ENCODE measurements around the gene ICE2. TPM values are rescaled to one million over a fixed set of nuclear protein-coding genes. Genes with fewer than 3 reads are reported as not detected.

The ICE2 gene, protein sequence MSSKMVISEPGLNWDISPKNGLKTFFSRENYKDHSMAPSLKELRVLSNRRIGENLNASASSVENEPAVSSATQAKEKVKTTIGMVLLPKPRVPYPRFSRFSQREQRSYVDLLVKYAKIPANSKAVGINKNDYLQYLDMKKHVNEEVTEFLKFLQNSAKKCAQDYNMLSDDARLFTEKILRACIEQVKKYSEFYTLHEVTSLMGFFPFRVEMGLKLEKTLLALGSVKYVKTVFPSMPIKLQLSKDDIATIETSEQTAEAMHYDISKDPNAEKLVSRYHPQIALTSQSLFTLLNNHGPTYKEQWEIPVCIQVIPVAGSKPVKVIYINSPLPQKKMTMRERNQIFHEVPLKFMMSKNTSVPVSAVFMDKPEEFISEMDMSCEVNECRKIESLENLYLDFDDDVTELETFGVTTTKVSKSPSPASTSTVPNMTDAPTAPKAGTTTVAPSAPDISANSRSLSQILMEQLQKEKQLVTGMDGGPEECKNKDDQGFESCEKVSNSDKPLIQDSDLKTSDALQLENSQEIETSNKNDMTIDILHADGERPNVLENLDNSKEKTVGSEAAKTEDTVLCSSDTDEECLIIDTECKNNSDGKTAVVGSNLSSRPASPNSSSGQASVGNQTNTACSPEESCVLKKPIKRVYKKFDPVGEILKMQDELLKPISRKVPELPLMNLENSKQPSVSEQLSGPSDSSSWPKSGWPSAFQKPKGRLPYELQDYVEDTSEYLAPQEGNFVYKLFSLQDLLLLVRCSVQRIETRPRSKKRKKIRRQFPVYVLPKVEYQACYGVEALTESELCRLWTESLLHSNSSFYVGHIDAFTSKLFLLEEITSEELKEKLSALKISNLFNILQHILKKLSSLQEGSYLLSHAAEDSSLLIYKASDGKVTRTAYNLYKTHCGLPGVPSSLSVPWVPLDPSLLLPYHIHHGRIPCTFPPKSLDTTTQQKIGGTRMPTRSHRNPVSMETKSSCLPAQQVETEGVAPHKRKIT
- 14.5 and 26.2 TPM in 2 replicates for total RNA-seq (2014; rRNA removed; shearing (Covaris generic); ENCODE audit: low replicate concordance)

DNA sequence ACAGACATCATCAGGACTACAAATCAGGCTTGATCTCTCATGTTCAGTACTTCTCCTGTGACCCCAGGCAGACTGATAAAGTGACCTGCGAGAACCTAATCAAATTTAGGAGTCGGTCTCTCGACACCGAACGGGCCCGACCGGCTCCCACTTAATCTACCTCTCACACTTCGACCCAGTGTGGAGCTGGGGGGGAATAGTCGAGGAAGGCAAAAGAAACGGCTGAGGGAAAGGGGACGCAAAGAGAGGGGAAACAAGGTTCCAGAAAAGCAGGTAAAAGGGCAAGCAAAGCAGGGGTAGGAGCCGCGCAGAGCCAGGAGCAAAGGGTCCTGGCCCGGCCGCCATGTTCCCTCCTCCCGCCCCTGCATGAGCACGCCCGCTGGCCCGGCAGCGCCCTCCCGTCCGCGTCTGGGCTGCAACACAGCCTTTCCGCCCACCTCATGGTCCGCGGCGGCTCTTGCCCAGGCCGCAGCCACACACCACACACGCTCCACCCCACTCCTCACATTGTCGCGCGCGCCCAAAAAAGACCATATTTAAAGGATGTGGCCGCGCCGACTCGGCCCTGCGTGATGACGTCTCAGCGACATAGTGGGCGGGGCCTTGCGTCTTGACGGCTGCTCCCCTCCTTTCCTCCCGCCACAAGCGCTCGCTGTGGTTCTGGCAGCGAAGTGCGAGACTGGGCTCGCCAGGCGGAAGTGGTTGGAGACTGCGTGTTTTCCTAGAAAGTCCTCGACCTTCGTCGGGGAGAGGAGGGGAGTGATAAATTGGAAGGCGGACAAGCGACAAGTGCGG, at the start of gene ICE2:
Gene ICE2, minus strand, starts transcription at position 577 of the 795 bp plus-strand sequence. CDS start 1,165 bp downstream, outside the sequence.
- Histone ChIP-seq H3K36me3 (peaks cover 25% of the 10 kb centered on the region), H3K27me3 (no peaks in the 10 kb centered on the region), H3K4me3 (peak within 1 kb of the TSS; percentile 86), H3K9me3 (no peaks in the 10 kb centered on the region)
- peak; percentile 97 for DNase-seq

DNA sequence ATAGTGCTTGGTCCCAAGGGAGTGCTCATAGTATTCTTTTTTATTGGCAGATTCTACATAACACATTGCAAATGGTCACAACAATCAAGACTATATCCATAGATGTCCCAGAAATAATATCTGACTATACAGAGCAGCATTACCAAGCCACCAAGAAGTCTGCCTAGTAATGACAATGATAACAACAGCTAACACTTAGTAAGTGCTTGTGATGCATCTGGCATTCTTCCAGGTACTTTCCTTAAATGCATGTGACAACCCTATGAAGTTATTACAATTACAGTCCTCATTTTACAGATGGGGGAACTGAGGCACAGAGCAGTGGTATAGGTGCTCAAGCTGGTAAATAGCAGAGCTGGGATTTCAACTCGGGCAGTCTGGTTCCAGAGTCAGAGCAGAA, 49.6 kb upstream of the ICE2 start:
- H3K36me3 ChIP-seq: no peaks in the 10 kb centered on the region
- DNase-seq: no peak
- no peak overlapping the region for H3K4me3 ChIP-seq
- H3K27me3 ChIP-seq: no peaks in the 10 kb centered on the region
- no peaks in the 10 kb centered on the region for H3K9me3 ChIP-seq

DNA sequence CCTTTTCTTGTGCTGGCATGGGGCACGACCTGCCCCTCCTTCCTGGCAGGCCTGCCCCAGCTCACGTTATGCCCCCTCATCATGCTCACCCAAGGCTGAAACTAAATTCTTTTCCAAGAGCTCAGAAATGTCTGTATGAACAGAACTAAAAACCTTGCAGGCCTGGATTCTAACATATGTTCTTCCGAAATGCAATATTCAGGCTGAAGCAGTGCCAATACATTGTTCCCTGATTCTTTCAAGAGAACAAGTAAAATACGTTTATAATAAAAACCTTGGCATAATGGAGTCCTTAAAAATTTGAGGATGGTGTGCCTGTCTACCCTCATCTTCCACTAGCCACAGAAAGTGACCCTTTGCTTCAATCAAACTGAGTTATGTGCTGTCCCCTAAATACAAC, 48.5 kb upstream of the ICE2 start:
- Histone ChIP-seq H3K36me3 (no peaks in the 10 kb centered on the region), H3K4me3 (no peak overlapping the region), H3K9me3 (no peaks in the 10 kb centered on the region), H3K27me3 (no peaks in the 10 kb centered on the region)
- no peak for DNase-seq

DNA sequence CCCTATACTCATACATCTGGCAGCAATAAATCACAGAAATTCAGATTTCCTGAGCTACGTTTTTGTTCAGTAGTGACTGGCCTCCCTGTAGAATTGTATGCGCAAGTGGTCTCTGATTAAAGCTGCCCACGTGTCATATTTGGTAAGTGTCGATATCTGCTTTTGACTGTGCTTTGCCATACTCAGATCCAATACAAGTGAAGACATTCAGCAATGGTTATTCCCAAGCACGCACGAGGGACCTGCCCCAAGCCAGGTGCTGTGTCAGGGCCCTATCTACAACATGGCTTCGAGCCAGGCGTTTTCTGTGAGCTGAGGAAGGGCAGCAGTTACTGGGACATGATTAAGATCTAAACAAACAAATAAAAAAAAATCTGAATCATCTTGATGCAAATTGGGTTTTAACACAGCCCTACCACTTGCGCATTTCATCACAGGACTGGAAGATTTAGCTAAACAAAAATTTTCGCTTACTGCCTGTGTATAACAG, 47.2 kb upstream of the ICE2 start:
- no peaks in the 10 kb centered on the region for H3K27me3 ChIP-seq
- H3K36me3 ChIP-seq: no peaks in the 10 kb centered on the region
- no peaks in the 10 kb centered on the region for H3K9me3 ChIP-seq
- no peak overlapping the region for H3K4me3 ChIP-seq
- no peak for DNase-seq

DNA sequence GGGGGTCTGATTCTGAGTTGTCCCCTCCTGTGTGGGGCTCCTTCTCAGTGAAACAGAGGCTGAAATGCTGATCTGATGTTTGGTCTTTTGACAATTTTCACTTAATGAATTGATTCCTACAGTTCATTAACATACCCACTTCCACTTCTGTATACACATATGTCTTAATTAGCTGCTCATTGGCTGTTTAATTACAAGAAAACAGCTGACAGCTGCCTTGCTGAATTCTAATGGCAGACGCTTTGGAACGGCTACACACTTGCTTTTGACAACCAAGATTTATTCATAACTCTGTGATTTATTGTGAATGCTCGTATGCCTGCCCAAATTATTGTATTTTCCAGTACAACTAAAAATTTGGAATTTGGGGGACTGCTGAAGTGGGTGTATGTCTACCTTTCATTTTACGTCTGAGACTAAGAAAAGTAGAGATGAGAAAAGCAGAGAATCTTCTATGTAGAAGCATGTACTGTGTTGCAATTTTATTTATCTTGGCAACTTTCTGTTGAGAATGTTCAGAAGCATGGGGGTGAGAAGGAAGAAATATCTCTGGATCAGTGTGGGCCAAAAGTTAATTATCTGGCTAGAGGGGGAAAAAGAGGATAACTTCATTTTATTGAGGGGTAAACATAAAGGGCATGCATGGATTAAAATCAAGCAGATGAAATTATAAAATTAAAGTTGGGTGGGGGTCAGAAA, 46.5 kb upstream of the ICE2 start:
- Histone ChIP-seq H3K27me3 (no peaks in the 10 kb centered on the region), H3K36me3 (no peaks in the 10 kb centered on the region), H3K4me3 (no peak overlapping the region), H3K9me3 (no peaks in the 10 kb centered on the region)
- DNase-seq: no peak

DNA sequence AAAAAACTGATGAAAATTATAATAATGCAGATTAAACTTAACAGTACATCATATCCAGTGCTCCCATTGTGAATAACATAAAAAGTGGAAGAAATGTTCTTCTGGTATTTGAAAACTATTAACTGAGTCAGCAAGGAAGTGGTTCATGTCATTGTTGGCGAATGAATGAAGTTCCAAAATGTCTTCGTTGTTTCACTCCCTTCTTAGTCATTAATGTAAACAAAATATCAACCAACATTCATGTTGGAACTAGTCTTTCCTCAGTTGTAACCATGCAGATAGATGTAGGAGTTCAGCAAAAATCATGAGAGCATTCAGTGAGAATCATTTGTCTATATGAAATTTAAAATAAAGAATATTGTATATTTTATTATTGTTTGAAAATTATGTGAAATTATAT, 44.1 kb upstream of the ICE2 start:
- no peak for DNase-seq
- no peaks in the 10 kb centered on the region for H3K9me3 ChIP-seq
- H3K36me3 ChIP-seq: no peaks in the 10 kb centered on the region
- no peaks in the 10 kb centered on the region for H3K27me3 ChIP-seq
- H3K4me3 ChIP-seq: no peak overlapping the region

DNA sequence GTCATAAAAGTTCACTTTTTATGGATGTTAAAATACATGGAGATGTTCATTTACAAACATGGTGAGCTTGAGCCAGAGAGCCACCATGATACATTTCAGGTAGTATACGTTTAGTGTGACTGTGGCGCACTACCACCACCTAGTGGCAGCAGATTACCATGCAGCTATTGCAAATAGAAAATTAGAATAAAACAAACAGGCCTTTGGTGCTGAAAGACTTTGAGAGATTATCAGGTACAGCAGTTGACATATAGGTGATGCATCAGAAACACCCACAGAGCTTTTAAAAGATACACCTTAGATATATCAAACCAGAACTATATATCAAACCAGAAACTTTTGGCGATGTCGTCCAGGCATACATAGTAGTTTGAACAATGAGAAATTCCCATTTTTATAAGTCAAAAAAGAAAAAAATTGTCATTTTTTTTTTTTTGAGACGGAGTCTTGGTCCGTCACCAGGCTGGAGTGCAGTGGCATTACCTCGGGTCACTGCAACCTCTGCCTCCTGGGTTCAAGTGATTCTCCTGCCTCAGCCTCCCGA, 42.0 kb upstream of the ICE2 start:
- no peak overlapping the region for H3K4me3 ChIP-seq
- no peaks in the 10 kb centered on the region for H3K9me3 ChIP-seq
- DNase-seq: peak; percentile 42
- no peaks in the 10 kb centered on the region for H3K36me3 ChIP-seq
- no peaks in the 10 kb centered on the region for H3K27me3 ChIP-seq

DNA sequence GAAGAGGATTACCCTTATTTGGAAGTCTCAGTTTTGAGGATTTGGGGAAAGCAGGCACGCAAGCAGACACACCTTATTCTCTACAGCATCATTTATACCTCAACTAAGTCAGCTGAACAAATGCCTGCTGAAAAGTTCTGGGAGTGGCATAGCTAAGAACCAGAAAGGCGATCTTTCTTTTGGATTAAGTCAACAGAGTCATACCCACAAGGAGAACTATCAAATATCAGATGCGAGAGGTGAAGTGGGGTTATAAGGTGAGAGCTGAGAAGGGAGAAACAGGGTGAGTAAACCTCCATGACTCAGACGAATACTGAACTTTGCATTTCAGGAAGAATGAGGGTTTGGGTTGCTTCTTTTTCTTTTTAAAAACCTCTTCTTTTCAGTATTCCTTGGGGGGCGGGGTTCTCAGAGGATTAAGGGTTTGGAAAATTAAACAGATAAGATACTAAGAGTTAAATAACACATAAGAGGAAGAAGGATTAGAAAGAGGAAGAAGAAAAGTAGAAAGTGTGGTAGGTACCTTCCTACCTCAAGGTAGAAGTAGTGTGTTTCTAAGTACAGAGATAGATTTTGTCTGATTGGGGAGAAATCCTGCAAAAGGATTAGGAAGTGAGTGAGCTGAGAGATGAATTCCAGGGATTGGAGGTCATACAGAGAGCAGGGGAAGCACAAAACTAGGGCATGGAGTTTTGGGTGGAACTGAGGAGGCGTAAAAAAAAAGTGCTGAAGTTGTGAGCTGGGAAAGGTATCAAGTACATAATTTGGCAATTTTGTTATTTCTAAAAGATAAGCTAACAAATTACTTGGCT, 41.3 kb upstream of the ICE2 start:
- H3K4me3 ChIP-seq: no peak overlapping the region
- DNase-seq: no peak
- no peaks in the 10 kb centered on the region for H3K27me3 ChIP-seq
- no peaks in the 10 kb centered on the region for H3K9me3 ChIP-seq
- H3K36me3 ChIP-seq: no peaks in the 10 kb centered on the region

DNA sequence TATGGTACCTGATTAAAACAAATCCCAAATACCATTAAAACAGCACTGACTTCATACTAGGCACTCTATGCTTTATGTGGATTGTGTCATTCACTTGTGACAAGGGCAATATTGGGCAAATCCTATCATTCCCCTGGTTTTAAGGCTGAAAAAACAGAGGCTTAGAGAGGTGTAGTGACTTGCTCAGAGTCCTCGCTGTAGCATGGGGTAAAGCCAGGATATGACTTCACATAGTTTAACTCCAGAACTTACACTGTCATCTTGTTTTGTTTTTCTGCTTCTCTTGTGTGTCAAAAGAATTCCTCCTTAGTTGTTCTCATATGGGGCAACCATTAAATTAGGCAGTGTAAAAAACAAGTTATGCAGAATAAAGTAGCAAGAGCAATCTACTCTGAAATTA, 40.3 kb upstream of the ICE2 start:
- no peaks in the 10 kb centered on the region for H3K36me3 ChIP-seq
- no peak overlapping the region for H3K4me3 ChIP-seq
- H3K27me3 ChIP-seq: no peaks in the 10 kb centered on the region
- H3K9me3 ChIP-seq: no peaks in the 10 kb centered on the region
- no peak for DNase-seq

DNA sequence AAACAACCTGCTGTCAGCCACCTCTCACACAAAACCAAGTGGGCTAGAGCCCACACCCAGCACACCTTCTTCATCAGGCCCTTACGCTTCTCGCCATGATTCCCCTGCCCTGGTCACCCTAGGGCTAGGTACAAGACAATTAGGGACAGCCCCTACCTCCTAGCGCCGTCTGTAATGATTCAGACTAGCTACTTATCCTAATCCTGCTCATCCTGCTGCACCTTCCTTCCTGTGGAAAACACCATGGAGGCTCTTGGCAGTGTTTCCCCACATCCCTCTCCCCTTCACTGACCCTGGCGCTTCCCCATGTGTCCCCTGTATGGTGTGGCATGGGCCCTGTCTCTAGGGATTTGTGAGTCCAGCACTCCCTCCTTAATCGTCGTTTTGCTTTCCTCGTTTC, 39.6 kb upstream of the ICE2 start:
- no peak overlapping the region for H3K4me3 ChIP-seq
- no peaks in the 10 kb centered on the region for H3K36me3 ChIP-seq
- no peaks in the 10 kb centered on the region for H3K9me3 ChIP-seq
- no peak for DNase-seq
- H3K27me3 ChIP-seq: no peaks in the 10 kb centered on the region

DNA sequence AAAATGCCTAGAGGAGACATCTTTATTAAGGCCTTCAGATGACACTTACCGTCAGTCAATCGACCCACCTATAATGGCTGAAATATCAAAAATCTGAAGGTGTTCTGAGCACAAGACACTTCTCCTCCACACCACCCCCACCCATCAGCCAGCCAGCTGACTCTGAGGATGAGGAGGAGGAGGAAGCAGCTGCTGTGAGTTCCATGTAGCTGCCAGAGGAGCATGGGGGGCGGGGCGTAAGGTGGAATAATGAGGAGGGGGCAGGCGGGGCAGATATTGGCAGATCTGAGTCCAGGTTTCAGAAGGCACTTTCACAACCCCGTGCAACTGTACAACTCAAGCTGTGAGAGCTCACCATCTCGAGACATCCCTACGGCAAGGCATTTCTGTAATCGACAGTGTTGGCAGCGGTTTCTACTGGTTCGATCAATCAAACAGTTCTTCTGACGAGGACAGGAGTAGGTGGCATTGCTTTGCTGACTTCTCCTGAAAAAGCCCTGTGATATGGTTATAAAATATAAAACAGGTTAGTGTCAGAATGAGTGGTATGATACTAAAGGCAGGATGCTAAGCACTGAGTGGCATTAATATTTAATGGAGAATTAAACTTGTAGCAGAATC, 35.4 kb upstream of the ICE2 start:
- H3K9me3 ChIP-seq: no peaks in the 10 kb centered on the region
- H3K4me3 ChIP-seq: no peak overlapping the region
- H3K27me3 ChIP-seq: no peaks in the 10 kb centered on the region
- no peaks in the 10 kb centered on the region for H3K36me3 ChIP-seq
- DNase-seq: no peak

DNA sequence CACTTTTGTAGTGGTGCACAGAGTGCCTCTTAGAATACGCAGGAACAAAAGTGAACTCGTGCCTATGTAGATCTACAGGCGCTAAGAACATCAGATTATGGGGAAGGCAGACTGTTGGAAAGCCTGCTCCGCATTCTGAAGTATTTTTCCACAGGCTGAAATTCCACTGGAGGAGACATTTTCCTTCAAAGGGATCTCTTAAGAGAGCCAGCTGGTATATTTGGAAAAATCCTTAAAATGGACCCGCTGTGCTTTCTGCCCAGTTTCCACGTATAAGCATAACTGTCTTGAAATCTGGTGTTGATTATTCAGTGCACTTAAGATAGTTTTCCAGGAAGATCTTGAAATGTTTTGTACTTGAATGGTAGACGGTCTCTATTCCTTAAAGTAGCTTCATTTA, 34.7 kb upstream of the ICE2 start:
- Histone ChIP-seq H3K27me3 (no peaks in the 10 kb centered on the region), H3K9me3 (no peaks in the 10 kb centered on the region), H3K4me3 (no peak overlapping the region), H3K36me3 (no peaks in the 10 kb centered on the region)
- no peak for DNase-seq

DNA sequence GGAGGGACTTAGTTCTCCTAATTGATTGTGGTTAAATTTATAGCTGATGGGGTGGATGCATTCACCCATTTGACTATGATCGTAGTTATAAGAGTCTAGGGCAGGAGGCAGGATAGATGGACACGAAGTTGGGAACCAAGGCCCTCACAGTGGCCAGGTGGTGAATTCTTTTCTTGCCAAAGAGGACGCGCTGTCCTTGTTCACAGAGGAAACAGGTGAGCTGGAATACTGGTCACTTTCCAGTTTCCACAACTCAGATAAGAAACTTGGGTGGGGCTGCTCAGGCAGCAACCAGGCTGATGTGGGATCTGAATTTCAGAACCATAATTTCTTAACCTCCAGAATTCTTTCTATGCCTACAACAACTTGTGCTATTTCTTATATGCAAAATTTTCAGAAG, 34.0 kb upstream of the ICE2 start:
- no peak for DNase-seq
- no peaks in the 10 kb centered on the region for H3K36me3 ChIP-seq
- H3K9me3 ChIP-seq: no peaks in the 10 kb centered on the region
- no peak overlapping the region for H3K4me3 ChIP-seq
- H3K27me3 ChIP-seq: no peaks in the 10 kb centered on the region

DNA sequence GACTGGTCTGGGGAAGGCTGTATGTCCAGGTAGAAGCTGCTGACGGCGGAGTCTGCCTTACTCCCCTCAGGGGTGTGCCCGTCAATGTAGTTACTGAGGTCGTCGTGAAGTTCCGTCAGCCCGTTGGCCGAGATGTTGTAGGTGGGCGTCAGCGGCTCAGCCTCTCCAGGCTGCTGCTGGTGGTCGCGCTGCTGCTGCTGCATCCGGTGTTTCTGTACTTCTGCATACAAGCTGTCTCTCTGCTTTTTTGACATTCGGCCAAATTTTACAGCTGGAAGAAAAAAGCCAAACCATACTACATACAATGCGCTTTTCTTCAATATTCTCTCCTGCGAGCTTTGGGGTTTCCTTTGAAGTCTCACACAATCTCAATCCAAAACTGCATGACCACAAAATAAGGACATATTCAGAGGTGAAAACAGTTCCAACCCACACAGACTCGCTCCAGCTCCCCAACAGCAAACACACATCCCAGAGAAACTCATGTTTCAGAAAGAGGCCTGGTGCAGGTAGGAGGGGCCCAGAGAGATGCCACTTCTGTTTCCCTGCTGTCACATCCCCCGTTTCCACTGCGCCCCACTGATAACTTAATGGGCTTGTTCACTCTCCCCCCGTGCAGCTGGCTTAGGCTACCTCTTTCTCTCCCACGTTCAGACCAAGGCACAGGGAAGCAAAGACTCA, 32.5 kb upstream of the ICE2 start:
- Histone ChIP-seq H3K36me3 (no peaks in the 10 kb centered on the region), H3K27me3 (no peaks in the 10 kb centered on the region), H3K9me3 (no peaks in the 10 kb centered on the region), H3K4me3 (no peak overlapping the region)
- no peak for DNase-seq

Data from MG63 (cell line).